Cerebellar cortex (tissue), 1 donor: Measurements from ENCODE around the gene PADI1.

Experiments used
- DNase-seq: peaks from one replicate; pipeline ENCODE4 v3.0.0-alpha.2; 2015; ENCODE audit warnings: low spot score

The PADI1 gene, protein sequence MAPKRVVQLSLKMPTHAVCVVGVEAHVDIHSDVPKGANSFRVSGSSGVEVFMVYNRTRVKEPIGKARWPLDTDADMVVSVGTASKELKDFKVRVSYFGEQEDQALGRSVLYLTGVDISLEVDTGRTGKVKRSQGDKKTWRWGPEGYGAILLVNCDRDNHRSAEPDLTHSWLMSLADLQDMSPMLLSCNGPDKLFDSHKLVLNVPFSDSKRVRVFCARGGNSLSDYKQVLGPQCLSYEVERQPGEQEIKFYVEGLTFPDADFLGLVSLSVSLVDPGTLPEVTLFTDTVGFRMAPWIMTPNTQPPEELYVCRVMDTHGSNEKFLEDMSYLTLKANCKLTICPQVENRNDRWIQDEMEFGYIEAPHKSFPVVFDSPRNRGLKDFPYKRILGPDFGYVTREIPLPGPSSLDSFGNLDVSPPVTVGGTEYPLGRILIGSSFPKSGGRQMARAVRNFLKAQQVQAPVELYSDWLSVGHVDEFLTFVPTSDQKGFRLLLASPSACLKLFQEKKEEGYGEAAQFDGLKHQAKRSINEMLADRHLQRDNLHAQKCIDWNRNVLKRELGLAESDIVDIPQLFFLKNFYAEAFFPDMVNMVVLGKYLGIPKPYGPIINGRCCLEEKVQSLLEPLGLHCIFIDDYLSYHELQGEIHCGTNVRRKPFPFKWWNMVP

GRCh38 chr1:17204546-17205440 lies at the start of gene PADI1:
Gene PADI1 (plus strand): TSS chr1:17205128. CDS start chr1:17205218, 90 bp downstream.
- DNase-seq = no peak

DNA sequence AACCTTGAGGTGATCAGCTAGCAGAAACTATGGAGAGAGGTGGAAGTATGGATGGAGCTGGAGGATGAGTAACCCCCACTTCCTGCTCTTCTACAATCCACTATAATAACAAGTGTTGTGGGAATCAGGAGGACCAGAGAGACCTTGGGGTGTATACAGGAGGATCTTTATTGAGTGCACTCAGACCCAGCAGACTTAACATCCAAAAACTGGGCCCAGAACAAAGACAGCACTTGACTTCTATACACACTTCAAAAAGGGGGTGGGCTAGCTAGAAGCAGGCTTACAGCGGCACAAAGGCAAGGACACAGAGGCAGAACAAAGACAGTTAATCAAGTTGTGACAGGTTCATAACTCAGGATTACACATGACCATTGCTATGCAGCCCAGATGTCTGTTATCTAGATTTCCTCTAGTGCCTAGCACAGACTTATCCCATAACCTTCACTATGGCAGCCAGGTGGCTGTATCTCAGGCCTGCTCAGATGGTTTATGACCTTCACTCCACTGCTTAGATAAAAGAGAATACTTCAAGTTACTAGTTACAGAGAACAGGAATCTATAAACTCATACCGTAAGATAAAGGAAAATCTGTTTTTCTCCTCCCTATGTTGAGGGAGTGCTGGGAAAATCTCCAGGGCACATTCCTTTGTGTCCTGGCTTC lies 49.5 kb upstream of the PADI1 start:
- DNase-seq = no peak

DNA sequence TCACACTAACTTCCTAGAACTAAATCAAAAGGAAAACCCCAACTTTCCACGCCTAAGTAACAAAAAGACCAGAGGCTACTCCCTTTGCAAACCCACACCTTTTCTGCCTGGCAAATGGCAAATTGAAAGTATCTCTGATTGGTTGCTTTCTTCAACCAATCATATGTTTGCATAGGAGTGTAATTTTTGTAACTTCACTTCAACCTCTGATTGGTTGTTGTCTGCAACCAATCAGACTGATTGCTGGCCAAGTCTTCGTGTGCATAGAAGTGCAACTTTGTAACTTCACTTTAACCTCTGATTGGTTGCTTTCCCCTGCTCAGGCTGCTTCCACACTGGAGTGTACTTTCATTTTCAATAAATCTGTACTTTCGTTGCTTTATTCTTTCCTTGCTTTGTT lies 48.8 kb upstream of the PADI1 start:
- no peak for DNase-seq

- no peak for DNase-seq
Measured at GRCh38 chr1:17158961-17159360, 46.0 kb upstream of the PADI1 start.

DNA sequence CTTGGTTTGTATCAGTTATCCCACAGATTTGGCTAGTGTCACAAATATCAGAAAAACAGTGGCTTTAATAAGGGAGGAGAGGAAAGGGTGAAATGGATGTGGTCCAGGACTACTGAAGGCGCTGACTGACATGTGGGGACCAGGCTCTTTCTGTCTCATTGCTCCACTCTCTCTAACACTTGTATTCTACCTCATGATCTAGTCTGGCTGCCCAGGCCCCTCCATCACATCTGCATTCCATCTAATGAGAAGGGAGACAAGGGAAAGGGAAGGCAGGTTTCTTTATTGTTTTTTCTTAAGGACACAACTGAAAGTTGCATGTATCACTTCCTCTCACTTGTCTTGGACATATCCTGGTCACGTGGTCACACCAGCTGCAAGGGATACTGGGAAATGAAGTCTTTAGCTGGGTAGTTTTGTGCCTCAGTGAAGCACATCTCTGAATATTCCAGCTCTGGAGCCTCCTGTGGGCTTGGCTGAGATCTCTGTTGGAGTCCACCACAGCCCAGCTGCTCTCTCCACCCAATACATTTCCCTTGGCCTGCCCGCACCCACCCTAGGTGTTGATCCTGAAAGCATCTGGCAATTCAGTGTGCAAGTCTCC lies 43.7 kb upstream of the PADI1 start:
- DNase-seq = no peak

GRCh38 chr1:17161926-17162800 lies 42.8 kb upstream of the PADI1 start:
- DNase-seq = no peak

GRCh38 chr1:17162941-17163340 lies 42.0 kb upstream of the PADI1 start:
- no peak for DNase-seq

- no peak for DNase-seq
Measured at GRCh38 chr1:17163371-17163770, 41.6 kb upstream of the PADI1 start.

GRCh38 chr1:17163789-17164666 lies 40.9 kb upstream of the PADI1 start:
- DNase-seq = no peak

GRCh38 chr1:17165823-17166222 lies 39.1 kb upstream of the PADI1 start:
- no peak for DNase-seq

DNA sequence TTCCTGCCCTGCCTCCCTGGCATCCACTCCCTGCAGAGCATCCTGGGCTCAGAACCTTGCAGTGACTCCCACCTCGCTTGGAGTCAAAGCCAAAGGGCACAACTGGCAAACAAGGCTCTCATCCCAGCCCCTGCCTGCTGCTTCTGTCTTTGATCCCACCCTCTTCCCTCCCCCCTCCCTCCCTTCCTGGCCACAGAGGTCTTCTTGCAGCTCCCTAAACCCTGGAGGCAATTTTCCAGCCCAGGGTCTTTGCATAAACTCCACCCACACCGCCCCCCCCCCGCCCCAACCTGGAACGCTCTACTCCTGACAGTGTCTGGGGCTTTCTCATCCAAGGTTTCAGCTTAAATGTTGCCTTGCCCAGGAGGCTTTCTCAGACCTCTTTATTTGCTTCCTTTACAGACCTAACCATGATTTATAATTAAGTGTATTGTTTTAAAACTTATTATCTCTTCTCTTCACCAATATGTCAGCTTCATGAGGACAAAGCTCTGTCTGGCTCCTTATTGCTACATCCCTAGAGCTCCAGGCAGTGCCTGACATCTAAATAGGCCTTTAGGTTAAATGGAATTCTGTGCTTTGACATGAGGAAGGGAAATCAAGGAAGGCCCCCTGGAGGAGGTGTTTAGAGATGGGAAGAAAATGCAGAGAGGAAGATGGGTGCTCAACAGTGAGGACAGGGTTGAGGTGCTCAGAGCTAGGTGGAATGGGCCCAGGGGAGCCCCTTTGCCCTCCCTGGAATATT lies 37.7 kb upstream of the PADI1 start:
- no peak for DNase-seq

- DNase-seq = no peak
Measured at GRCh38 chr1:17167786-17168090, 37.2 kb upstream of the PADI1 start.

DNA sequence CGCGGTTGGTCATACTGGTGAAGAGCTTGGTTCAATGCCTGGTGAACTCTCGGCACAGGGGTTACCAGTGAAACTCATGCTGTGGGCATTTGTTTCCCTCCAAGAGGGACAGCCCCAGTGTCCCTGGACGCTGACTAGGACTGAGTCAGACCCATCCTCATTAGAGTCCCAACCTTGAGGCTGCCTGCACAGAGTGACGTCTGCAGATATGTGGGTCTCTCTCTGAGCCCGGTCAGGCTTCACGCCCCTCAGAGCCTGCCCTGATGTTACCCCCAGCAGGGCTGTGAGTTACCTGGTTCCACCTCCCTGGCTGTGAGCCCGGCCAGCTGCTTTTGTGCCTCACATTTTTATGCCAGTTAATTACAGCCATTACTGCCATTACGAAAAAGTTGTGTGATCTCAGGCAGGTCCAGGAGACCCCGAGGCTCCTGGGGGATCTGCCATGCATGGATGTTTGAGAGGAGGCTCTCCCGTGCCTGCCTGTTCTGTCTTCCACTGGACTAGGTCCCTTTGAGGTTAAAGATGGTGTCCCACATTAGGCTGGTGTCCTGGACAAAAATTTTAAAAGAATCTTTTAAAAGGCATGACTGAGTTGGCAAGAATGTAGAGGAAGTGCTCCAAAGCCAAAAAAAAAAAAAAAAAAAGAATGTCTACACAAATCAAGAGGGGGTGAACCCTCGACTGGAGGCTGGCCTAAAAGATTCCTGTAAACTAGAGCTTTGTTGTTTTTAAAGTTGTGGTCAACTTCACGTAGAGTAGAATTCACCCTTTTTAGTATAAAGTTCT lies 36.6 kb upstream of the PADI1 start:
- DNase-seq = no peak

DNA sequence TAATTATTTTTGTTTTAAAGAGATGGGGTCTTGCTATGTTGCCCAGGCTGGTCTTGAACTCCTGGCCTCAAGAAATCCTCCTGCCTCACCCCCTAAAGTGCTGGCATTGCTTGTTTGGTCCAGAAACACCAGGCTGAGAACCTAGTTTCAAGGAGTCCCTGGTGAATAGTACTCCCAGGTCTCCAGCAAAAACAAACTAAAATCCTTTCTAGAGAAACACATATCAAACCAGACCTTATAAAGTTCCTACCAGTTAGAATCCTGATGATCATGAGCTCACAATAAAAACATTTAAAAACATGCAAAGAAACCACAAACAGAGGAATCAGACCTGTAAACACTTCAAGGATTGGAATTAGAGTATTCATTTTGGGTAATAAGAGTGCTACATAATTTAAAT lies 34.4 kb upstream of the PADI1 start:
- no peak for DNase-seq

DNA sequence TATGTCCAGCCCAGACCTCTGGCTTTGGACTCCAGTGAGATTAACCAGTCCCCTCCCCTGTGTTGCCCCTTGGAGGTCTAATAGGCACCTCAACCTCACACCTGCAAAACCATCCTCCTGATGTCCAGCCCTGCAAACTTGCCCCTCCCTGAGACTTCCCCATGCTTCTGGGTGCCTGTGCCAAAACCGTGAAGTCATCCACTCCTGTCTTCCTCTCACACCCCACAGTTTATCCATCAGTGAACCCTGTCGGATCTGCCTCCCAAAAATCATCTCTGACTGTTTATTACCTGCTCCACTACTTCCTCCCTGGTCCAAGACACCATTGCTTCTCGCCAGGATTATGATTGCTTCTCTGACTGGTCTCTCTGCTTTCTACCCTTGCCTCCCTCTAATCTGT lies 31.7 kb upstream of the PADI1 start:
- DNase-seq = no peak

DNA sequence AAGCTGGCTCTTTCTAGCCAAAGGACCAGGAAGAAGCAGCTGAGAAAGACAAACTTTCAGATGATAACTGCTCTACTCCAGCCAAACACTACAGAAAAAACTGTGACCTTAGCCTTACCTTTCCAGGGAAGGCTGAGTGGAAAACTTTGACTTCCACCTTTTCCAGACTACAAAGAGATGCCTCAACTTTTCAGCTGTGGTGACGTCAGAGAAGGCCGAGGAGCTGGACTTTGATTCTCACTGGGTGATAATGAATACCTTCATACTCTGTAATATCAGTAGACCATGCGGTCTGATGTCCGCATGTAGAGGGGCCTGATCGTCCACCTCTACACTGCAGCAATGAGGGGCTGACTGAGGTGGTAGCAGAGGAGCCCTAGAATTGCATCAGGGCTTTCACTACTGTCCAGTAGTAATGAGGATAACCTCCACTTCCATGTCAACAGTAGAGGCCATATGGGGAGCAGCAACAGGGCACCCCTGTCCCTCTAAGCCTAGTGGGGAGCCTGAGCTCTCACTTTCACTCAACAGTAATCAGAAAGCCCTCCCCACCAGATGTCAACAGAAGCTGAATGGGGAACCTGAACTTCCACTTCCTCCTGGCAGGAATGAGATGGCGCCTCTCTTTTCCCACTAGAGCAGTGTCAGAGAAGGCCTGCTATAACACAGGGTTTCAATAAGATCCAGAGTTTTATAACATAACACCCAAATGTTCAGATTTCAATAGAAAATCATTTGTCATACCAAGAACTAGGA lies 28.4 kb upstream of the PADI1 start:
- no peak for DNase-seq

- DNase-seq = no peak
Measured at GRCh38 chr1:17177651-17178050, 27.3 kb upstream of the PADI1 start.
